NCI-H2196 treated with DMSO at 0.1 percent for 48 hours (cell line): ENCODE data around the gene LENEP.

Source experiments
- DNase-seq: peaks from one replicate; lab custom pipeline; 2025; ENCODE audit not compliant: unreplicated experiment; lab: John Stamatoyannopoulos, UW

LENEP gene

DNA sequence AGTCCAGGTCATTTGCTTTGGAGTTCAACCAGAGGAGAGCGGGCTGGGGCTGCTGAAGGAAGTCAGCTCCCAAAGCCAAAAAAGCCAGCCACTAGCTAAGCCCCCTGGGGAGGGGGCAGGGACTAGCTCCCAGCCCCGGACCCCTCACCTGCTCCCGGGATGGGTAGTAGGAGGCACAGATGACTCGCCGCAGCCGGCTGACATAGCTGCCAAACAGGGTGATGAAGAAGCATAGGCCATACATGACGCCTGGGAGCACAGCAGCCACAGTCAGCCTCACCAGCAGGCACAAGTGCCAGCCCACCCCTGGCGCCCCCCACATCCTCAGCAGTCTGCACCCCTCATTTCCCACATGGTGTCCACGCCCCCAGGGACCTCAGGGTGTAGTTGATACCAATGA is 32.8 kb downstream of the LENEP start:
- DNase-seq: no peak

DNA sequence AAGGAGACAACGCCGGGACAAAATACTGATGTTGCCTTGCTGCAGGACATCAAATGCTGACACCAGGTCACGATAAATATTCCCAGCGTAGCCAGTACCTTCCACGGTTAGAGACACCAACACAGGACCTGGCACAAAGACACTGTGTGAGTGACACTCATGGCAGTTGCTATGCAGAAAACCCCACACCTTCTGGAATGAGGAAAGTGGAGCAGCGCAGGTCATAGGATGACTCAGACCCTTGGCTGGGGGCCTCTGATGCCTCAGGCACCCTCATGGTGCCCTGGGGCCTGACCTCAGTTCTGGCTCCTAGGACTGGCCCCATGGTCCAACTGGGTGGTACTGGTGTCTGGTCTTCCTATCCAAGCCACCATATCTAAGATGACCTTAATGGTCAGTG is 33.2 kb downstream of the LENEP start:
- no peak for DNase-seq

DNA sequence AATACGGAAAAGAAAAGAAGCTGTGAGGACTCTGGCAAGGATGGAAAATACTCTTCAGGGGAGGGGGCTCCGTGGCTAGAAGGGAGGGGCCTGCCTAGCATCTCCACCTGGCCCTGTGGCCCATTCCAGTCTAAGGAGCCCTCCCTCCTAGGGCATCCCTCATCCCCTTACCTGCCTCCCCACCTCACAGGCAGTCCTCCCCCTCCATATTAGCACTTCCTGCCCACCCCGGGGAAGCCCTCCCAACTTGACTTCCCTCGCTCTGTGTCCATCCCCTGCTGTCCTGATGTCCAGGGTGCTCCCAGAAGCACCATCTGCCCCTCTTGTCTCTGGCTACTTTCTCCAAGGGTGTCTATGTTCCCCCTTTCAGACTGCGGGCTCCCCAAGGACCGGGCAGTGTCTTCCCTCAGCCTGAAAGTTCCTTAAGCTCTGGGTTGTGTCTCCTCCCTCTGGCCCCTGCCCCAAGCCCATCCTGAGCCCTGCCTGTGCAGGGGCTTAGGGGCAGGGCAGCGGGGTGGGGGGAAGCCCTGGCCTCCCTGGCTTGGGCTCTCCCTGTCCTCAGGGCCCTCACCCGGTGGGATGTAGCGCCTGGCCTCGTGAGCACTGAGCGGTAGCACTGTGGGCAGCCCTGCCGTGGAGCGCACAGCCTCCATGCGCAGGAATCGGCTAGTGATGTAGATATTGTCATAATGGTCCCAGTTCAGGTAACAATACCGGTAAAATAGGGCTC is 36.3 kb downstream of the LENEP start:
- no peak for DNase-seq

DNA sequence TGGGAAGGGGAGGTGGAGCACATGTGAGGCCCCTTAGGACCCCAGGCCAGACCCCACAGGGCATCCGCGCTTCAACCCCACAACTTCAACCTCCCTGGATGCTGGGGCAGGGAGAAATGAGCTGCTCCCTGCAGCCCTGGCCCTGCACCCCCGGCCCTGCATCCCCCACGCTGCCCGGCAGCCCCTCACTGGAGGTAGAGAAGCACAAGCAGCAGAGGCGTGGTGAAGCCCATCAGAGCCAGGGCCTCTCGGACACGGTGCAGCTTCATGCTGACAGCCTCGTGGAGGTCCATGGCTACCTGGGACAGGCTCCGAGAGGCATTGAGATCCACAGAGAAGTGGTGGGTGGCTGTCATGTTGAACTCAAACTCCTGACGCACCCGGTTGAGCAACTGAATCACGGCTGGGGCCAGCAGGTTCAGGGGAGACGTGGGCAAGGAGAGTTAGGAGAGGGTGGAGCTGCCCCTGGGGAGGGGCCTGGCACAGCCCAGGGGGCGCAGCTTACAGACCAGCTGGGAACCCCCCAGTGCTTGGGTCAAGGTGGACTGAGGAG is 36.9 kb downstream of the LENEP start:
- no peak for DNase-seq

DNA sequence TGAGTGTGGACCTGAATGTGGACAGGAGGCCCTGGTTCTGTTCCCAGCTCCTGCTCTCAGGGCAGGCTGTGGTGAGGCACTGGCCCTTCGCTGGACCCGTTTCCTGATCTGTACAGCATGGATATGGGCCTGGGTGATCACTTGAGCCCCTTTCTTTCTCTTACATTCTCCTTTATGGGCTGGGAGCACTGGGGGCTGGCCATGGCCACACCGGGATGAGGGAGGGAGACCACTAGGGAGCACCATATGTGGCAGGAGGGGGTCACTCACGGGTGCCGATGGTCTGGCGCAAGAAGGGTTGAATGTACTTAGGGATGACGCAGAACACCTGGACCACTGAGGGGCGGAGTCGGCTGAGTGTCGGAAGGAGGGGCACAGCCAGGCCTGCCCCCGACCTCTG is 37.5 kb downstream of the LENEP start:
- DNase-seq: no peak

DNA sequence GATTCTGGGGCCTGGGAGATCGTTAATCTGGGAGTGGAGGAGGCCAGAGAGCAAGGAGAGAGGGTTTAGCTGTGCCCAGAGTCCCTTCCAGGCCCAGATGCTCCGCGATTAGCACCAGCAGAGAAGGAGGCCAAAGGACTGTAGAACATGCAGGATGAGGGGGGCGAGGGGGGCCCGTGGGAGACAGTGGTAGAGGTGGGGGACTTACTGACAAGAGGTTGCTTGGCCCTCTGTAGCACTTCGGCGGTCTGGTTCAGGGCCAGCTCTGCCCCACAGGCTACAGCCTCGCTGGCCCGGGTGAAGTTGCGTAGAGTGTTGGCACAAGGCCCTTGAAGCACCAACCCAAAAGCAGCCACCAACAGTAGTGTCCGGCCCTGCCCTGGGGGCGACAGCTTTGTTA is 39.5 kb downstream of the LENEP start:
- no peak for DNase-seq

DNA sequence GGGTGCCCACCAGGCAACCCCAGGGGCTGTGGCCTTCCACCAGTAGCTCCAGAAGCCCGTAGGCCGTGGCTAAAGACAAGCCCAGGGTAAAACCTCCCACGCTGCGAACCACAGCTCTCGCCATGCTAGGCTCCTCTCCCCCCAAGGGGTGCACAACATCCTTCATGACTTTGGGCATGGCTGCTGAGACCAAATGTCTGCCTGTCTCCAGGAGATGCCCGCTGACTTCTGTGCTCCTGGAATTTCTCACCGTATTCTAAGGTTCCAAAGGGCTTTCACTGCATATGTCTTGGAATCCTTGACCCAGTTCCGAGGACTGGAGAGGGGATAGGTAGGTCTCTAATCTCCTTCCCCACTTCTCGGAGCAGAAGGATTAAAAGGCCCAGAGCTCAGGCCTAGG is 40.1 kb downstream of the LENEP start, which contains the start of the genes DCST1 and DCST2:
TSS of gene DCST1 (plus strand) at position 301 of the 400 bp plus-strand sequence. CDS start 213 bp downstream, outside the sequence.
TSS of gene DCST2 (minus strand) at position 258 of the 400 bp plus-strand sequence. CDS start at position 178, 80 bp downstream.
- DNase-seq: no peak

DNA sequence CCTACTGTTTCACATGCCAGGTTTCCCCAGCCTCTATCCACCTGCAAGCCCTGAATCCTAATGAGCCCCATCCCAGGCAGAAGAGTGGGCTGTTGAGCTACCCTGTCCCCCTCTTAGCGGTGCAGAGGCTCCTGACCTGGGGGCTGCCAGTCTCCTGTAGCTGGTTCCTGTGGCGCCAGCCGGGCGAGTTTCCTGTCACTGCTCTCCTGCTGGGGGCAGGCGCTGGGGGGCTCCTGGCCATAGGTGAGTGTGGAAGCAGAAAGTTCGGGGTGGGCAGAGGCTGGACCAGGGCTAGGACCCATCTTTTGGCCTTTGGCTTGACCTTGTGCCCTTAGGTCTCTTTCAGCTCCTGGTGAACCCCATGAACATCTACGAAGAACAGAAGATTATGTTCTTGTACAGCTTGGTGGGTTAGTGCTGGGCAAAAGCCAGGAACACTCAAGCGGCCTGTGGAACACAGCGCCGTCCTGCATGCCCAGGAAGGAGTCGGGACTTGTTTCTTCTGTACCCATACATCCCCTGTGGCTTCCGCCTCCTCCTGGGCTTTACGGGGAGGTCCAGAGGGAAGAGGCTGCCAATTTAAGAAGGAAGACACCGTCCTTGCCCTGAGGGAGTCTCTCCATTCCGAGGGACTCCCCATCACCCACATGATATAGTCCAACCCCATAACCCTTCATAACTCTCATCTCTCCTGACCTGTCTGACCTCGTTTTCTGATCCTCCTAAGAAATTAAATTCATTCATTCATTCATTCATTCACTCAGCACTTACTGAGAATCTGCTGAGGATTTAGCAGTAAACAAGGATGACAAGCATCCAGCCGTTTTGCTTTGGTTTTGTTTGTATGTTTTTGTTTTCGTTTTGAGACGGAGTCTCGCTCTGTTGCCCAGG is 41.2 kb downstream of the LENEP start:
- no peak for DNase-seq

DNA sequence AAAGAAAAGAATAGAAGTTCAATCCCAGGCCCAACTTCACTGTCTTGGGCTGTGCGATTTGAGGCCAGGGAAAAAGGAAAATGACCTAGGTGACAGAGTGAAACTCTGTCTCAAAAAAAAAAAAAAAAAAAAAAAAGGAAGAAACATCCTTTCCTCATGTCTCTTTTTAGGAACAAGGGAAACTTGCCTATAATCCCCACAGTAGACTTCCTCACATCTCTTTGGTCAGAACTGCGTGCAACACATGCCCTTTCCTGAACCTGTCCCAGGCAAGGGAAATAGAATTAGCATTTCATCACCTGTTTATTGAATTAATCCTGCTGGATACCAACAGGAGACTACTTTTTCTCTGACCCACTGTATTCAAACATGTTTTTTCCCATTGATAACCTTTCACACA is 42.5 kb downstream of the LENEP start:
- DNase-seq: no peak

DNA sequence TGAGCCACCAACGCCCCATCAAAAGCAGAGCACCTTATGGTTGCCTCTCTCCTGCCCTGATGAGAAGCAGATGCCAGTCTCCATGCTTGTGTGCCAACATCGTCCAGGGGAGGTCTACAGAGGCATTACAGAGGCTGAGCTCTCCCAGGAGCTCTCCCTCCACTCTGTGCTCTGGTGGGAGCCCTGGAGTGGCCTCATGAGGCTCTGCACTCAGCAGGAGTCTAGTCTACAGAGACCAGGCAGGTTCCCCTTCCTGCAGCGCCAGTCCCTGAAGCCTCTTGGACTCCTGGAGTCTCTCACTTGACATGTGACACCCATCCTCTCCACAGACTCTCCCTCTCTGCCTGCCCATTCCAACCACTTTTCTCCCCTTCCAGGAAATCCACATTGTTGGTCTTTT is 43.7 kb downstream of the LENEP start:
- no peak for DNase-seq

DNA sequence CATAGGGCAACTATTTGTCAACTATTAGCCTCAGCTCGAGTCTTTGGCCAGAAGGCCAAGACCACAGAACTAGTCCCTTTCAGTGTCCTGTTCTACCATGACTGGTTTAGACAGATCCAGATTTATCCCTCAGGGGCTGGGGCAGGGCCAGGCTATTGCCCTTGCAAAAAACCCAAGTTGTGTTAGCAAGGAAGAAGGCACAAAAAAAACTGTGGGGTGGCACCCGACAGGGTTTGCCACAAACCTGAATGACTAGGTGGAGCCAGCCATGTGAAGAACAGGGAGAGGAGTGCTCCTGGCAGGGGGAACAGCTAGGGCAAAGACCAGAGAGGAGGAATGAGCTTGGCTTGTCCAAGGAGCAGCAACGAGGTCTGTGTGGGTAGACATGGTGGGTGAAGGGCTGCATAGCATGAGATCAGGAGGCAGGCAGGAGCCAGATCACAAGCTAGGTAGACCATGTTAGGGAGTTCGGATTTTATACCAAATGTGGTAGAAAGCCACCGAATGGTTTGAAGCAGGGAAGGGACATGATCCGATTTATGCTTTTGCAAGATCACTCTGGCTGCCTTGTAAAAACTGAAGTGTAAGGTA is 44.6 kb downstream of the LENEP start:
- no peak for DNase-seq

DNA sequence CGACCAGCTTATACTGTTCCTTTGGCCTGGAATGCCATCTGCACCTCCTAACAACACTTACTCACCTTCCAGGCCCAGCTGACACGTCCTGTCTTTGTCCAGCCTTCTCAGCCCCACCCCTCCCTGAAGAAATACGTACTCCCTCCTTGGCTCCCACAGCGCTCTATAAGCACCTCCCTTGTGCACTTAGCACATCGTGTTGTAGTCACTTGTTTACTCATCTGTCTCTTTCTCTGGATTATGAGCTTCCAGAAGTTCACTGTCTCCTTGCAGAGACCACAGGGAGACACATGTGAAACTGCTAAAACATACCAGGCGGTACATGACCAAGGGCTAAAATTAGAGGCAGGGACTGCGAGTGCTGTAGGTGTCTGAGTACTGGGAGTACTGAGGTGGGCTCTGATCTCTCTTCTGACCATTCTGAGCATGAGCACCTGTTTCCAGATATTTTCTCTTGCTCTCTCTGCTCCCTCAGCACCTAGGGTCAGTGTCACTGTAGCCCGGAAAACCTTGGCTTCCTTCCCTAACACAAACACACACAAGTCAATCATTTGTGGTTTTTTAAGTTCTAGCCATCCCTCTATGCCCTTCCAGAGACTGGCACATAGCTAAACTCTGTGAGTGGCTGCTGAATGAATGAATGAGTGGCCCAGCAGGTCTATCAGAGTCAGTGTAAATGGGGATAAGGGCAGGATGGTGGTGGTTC is 45.4 kb downstream of the LENEP start:
- DNase-seq: no peak

DNA sequence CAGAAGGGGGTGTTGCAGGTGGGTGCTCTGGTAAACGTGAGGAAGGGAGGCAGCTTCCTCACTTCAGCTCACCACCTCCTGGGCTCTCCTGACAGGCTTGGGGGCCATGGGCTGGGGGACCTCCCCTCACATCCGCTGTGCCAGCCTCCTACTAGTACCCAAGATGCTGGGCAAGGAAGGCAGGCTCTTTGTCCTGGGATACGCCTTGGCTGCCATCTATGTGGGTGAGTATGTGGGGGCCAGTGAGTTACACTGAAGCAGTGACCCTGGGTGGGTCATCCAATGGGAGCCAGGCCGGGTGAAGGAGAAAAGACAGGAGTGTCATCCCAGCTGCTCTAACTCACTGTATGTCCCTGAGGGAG is 45.9 kb downstream of the LENEP start:
- no peak for DNase-seq

DNA sequence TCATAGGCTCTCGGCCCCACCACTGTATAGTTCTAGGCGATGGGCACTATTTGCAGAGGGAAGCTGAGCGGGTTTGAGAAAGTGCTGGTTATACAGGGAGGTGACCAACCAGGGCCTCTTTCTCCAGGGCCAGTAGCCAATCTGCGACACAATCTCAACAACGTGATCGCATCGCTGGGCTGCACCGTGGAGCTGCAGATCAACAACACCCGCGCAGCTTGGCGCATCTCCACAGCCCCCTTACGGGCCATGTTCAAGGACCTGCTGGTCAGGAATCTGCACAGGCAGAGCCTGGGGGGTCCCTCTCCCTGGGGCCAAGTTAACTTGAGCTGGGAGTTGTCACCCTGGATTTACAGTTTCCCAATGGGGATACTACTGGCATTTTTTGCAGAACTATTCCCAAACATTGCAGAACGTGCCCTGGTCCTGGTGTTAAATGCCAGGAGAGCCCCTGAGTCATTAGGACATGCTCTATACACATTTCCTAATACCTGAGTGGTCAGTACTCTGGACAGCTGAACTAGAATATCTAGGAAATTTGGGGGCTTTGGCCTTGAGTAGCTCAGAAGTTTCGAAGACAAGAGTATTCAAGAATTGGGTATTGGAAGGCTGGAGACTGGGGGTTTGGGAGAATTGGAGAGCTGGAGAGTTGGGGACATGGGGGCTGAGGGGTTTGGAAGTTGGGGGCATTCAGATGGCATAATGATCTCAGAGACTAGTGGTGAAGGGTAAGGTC is 47.1 kb downstream of the LENEP start:
- no peak for DNase-seq

DNA sequence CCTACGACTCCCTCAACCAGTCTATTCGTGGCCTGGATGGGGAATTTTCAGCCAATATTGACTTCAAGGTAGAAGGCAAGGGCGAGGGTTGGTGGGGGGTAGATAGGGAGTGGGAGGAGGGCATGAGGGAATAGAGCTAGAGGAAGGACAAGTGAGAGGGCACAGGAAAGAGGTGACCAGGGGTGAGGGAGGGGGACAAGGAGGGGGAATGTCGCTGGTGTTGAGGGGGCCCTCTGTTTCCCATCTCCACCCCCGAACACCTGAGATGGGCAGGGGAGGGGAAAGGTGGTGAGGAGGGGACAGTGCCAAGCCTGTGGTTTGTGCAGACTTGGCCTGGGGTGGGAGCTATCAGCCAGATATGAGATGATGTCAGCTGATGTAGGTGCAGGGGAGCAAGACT is 49.4 kb downstream of the LENEP start:
- DNase-seq: no peak

DNA sequence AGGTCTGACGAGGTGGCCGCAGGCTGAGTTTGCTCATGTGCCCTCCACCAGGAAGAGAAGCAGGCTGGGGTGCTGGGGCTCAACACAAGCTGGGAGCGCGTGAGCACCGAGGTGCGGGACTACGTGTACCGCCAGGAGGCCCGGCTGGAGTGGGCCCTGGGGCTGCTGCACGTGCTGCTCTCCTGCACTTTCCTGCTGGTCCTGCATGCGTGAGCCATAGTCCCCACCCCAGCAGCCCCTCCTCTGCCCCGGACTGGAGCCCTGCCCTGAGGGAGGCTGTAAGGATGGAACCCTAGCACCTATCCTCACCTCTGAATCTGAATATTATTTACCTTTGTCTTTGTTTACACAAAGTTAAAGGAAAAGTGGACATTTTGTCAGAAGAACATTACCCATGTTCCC is 49.9 kb downstream of the LENEP start:
- DNase-seq: no peak

DNA sequence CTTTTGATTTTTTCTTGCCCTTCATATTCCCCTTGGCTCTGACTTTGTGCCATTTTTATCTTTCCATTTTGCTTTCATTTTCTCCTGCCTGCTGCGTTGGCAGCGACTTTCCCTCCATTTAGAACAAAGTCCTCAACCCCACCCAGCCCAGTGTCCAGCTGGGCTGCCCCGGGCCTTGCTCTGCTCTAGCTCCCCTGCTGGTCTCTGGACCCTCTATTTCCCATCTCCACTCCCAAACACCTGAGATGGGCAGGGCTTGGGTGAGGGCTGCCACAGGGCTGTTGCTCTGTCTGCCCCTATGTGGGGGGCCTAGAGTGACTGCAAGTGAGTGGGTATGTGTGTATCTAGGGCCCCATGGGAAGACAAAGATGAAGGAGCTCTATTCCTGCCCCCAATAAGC is 50.4 kb downstream of the LENEP start:
- DNase-seq: no peak
